Mesendoderm (in vitro differentiated cells): ENCODE results near the gene F10.

Experiments used
- DNase-seq: peaks from one replicate; pipeline ENCODE4 v3.0.0; 2013
- H2AK5ac ChIP-seq: 2 replicates; pipeline ENCODE4 v1.6.1; 2013; ENCODE audit warnings: low read length, inconsistent platforms
- H2BK120ac ChIP-seq: 2 replicates; pipeline ENCODE4 v1.6.1; 2013; ENCODE audit warnings: low read depth, mild to moderate bottlenecking, low read length, moderate library complexity, mixed read lengths
- H2BK15ac ChIP-seq: replicated peaks from 2 replicates; pipeline ENCODE4 v1.6.1; 2013; ENCODE audit warnings: low read depth, mild to moderate bottlenecking, moderate library complexity
- H2BK5ac ChIP-seq: 2 replicates; pipeline ENCODE4 v1.6.1; 2013; ENCODE audit warnings: low read length, inconsistent platforms
- H3K18ac ChIP-seq: 2 replicates; pipeline ENCODE4 v1.6.1; 2013; ENCODE audit warnings: mild to moderate bottlenecking, low read length, mixed read lengths
- H3K23ac ChIP-seq: one replicate; pipeline ENCODE4 v1.6.1; 2013; ENCODE audit warnings: low read length
- H3K27ac ChIP-seq: 2 replicates; pipeline ENCODE4 v1.5.1; 2013; ENCODE audit warnings: low read depth, mild to moderate bottlenecking, inconsistent platforms, low read length, moderate library complexity
- H3K27me3 ChIP-seq: 2 replicates; pipeline ENCODE4 v1.6.1; 2013; ENCODE audit warnings: low read length, control low read depth, mild to moderate bottlenecking, inconsistent platforms; ENCODE audit not compliant: insufficient read depth, poor library complexity
- H3K36me3 ChIP-seq: 2 replicates; pipeline ENCODE4 v1.6.1; 2013; ENCODE audit warnings: low read length, inconsistent platforms; ENCODE audit not compliant: control insufficient read depth, insufficient read depth
- H3K4ac ChIP-seq: one replicate; pipeline ENCODE4 v1.6.1; 2013; ENCODE audit warnings: low read depth, mild to moderate bottlenecking, low read length, moderate library complexity
- H3K4me1 ChIP-seq: 2 replicates; pipeline ENCODE4 v1.6.1; 2013; ENCODE audit warnings: low read depth, low read length, inconsistent platforms; ENCODE audit not compliant: control insufficient read depth
- H3K4me2 ChIP-seq: 2 replicates; pipeline ENCODE4 v1.6.1; 2013; ENCODE audit warnings: low read length
- H3K4me3 ChIP-seq: 2 replicates; pipeline ENCODE4 v1.5.1; 2013; ENCODE audit warnings: mild to moderate bottlenecking, low read length
- H3K56ac ChIP-seq: one replicate; pipeline ENCODE4 v1.6.1; 2013; ENCODE audit warnings: low read length
- H3K79me1 ChIP-seq: 2 replicates; pipeline ENCODE4 v1.6.1; 2013; ENCODE audit warnings: low read length, inconsistent platforms
- H3K79me2 ChIP-seq: 2 replicates; pipeline ENCODE4 v1.6.1; 2013; ENCODE audit warnings: mild to moderate bottlenecking, low read length; ENCODE audit not compliant: control insufficient read depth, insufficient read depth
- H3K9ac ChIP-seq: 2 replicates; pipeline ENCODE4 v1.6.1; 2013; ENCODE audit warnings: low read length, inconsistent platforms
- H4K5ac ChIP-seq: one replicate; pipeline ENCODE4 v1.6.1; 2013; ENCODE audit warnings: low read length
- H4K8ac ChIP-seq: one replicate; pipeline ENCODE4 v1.6.1; 2013; ENCODE audit warnings: low read depth, mild to moderate bottlenecking, control low read depth, low read length, moderate library complexity
- WGBS: extraction: QIAGEN DNeasy Blood & Tissue Kit; methylation state at CpG from one replicate; pipeline ENCODE4 v1.1.7; 2013; ENCODE audit warnings: low lambda C conversion rate, missing lambda C conversion rate; ENCODE audit not compliant: insufficient coverage; ENCODE audit errors: extremely low coverage; 5-methylcytosine and 5-hydroxymethylcytosine counted together

F10 gene

GRCh38 chr13:113162783-113163685 lies 40.4 kb downstream of the F10 start:
- no peak overlapping the region for H2BK15ac ChIP-seq
- no peak overlapping the region for H3K23ac ChIP-seq
- no peak overlapping the region for H4K8ac ChIP-seq
- no CpG with 5 or more reads among the region's 25 CpGs for WGBS
- H3K4ac ChIP-seq: no peak overlapping the region
- H3K79me2 ChIP-seq: no peaks in the 10 kb centered on the region
- no peaks in the 10 kb centered on the region for H3K79me1 ChIP-seq
- peaks cover 2% of the 10 kb centered on the region for H3K4me1 ChIP-seq
- H4K5ac ChIP-seq: no peak overlapping the region
- H2BK5ac ChIP-seq: no peak overlapping the region
- no peak overlapping the region for H3K27ac ChIP-seq
- H3K9ac ChIP-seq: no peak overlapping the region
- no peak overlapping the region for H3K4me2 ChIP-seq
- no peak overlapping the region for H3K56ac ChIP-seq
- no peaks in the 10 kb centered on the region for H3K36me3 ChIP-seq
- no peak for DNase-seq
- H3K18ac ChIP-seq: no peak overlapping the region
- no peak overlapping the region for H2BK120ac ChIP-seq
- no peak overlapping the region for H3K4me3 ChIP-seq
- no peaks in the 10 kb centered on the region for H3K27me3 ChIP-seq
- no peak overlapping the region for H2AK5ac ChIP-seq

GRCh38 chr13:113164492-113164891 lies 41.9 kb downstream of the F10 start:
- H3K36me3 ChIP-seq: peaks cover 2% of the 10 kb centered on the region
- H3K56ac ChIP-seq: no peak overlapping the region
- no peaks in the 10 kb centered on the region for H3K79me2 ChIP-seq
- H3K79me1 ChIP-seq: no peaks in the 10 kb centered on the region
- H3K18ac ChIP-seq: no peak overlapping the region
- H3K9ac ChIP-seq: no peak overlapping the region
- no peak overlapping the region for H3K4me3 ChIP-seq
- no peak overlapping the region for H4K8ac ChIP-seq
- H3K27ac ChIP-seq: no peak overlapping the region
- H3K4me1 ChIP-seq: peaks cover 2% of the 10 kb centered on the region
- no peak overlapping the region for H2BK120ac ChIP-seq
- no peak overlapping the region for H2AK5ac ChIP-seq
- no peak overlapping the region for H4K5ac ChIP-seq
- no peak overlapping the region for H2BK15ac ChIP-seq
- H3K4ac ChIP-seq: no peak overlapping the region
- no CpG with 5 or more reads among the region's 12 CpGs for WGBS
- no peak overlapping the region for H3K4me2 ChIP-seq
- H3K27me3 ChIP-seq: no peaks in the 10 kb centered on the region
- no peak overlapping the region for H3K23ac ChIP-seq
- H2BK5ac ChIP-seq: no peak overlapping the region
- DNase-seq: no peak

GRCh38 chr13:113166266-113166665 lies 43.7 kb downstream of the F10 start:
- Histone ChIP-seq H2AK5ac (no peak overlapping the region), H3K36me3 (peaks cover 2% of the 10 kb centered on the region), H3K79me2 (no peaks in the 10 kb centered on the region), H3K4me1 (peaks cover 4% of the 10 kb centered on the region), H3K56ac (no peak overlapping the region), H3K4me3 (no peak overlapping the region), H3K23ac (no peak overlapping the region), H2BK5ac (no peak overlapping the region), H3K9ac (no peak overlapping the region), H3K18ac (no peak overlapping the region), H2BK15ac (no peak overlapping the region), H3K27ac (no peak overlapping the region), H4K8ac (no peak overlapping the region), H3K79me1 (no peaks in the 10 kb centered on the region), H3K27me3 (no peaks in the 10 kb centered on the region), H4K5ac (no peak overlapping the region), H3K4me2 (no peak overlapping the region), H3K4ac (no peak overlapping the region), H2BK120ac (no peak overlapping the region)
- no CpG with 5 or more reads among the region's 10 CpGs for WGBS
- DNase-seq: no peak

DNA sequence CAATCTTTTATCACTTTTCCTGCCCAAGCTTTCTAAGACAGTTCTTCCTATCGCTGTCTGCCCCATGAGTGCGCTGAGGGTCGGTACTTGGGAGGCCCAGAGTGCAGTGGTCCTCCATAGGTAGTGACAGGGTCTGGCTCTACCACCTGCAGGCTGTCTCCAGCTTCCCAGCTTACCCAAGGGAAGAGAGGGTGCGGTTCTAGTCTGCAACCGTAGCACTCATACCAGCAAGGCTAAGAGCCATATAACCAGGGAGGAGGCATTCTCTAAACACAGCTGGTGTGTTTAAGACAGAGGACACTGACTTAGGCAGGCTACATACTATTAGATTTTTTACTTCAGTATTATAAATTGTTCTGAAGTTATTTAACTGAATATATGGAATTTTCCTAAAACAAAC lies 44.1 kb downstream of the F10 start:
- Histone ChIP-seq H2BK15ac (no peak overlapping the region), H2AK5ac (no peak overlapping the region), H2BK5ac (no peak overlapping the region), H4K8ac (no peak overlapping the region), H2BK120ac (no peak overlapping the region), H3K36me3 (peaks cover 5% of the 10 kb centered on the region), H3K4me2 (no peak overlapping the region), H3K4me3 (no peak overlapping the region), H3K27ac (no peak overlapping the region), H3K4ac (no peak overlapping the region), H3K79me2 (no peaks in the 10 kb centered on the region), H3K9ac (no peak overlapping the region), H3K56ac (no peak overlapping the region), H3K18ac (no peak overlapping the region), H3K27me3 (no peaks in the 10 kb centered on the region), H3K23ac (no peak overlapping the region), H3K79me1 (no peaks in the 10 kb centered on the region), H4K5ac (no peak overlapping the region), H3K4me1 (peaks cover 4% of the 10 kb centered on the region)
- no peak for DNase-seq
- WGBS: no CpG with 5 or more reads among the region's 5 CpGs

DNA sequence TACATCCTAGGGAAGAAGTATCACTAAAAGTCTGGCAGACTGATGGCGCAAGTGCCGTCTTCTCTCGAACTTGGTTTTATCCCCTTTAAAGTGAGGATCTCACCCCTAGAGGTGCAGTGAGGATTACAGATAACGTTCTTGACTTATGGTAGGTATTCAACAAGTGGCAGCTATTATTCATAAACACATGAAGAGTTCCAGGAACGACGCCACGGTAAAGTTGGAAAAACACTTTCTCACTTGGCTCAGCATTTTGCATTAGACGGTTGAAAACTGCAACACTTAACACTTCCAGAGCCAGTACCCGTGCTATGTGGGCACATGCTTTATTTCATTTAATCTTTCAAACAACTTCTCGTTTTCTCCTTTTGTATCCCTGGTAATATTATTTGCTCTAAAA lies 44.6 kb downstream of the F10 start:
- WGBS: no CpG with 5 or more reads among the region's 10 CpGs
- Histone ChIP-seq H3K79me2 (no peaks in the 10 kb centered on the region), H3K4me1 (peaks cover 4% of the 10 kb centered on the region), H3K4ac (no peak overlapping the region), H4K5ac (no peak overlapping the region), H2BK5ac (no peak overlapping the region), H3K23ac (no peak overlapping the region), H3K79me1 (no peaks in the 10 kb centered on the region), H3K9ac (no peak overlapping the region), H3K18ac (no peak overlapping the region), H3K36me3 (peaks cover 5% of the 10 kb centered on the region), H2BK15ac (no peak overlapping the region), H3K4me3 (no peak overlapping the region), H3K56ac (no peak overlapping the region), H3K27ac (no peak overlapping the region), H3K27me3 (no peaks in the 10 kb centered on the region), H2AK5ac (no peak overlapping the region), H3K4me2 (no peak overlapping the region), H2BK120ac (no peak overlapping the region), H4K8ac (no peak overlapping the region)
- no peak for DNase-seq

DNA sequence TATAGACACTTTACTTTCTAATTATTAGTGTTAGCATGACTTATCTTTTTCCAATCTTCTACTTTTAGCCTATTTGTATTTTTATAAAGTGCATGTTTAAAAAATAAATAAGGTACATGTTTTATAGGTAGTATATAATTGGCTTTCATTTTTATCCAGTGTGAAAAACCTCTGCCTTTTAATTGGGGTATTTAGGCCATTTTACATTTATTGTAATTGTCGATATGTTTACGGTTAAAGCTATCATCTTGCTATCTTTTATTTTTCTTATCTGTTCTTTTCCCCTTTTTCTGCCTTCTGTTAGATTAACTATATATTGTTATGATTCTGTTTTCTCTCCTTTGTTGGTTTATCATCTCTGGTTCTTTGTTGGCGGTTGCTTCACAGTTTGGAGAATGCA lies 45.0 kb downstream of the F10 start:
- no peak for DNase-seq
- H2BK15ac ChIP-seq: no peak overlapping the region
- H3K27me3 ChIP-seq: no peaks in the 10 kb centered on the region
- H2BK120ac ChIP-seq: no peak overlapping the region
- no peak overlapping the region for H2AK5ac ChIP-seq
- no peak overlapping the region for H3K56ac ChIP-seq
- peaks cover 5% of the 10 kb centered on the region for H3K36me3 ChIP-seq
- H3K79me1 ChIP-seq: no peaks in the 10 kb centered on the region
- peaks cover 4% of the 10 kb centered on the region for H3K4me1 ChIP-seq
- no peak overlapping the region for H3K4me3 ChIP-seq
- no peak overlapping the region for H4K8ac ChIP-seq
- no peak overlapping the region for H3K9ac ChIP-seq
- WGBS: no CpG with 5 or more reads among the region's 3 CpGs
- no peak overlapping the region for H3K27ac ChIP-seq
- no peak overlapping the region for H4K5ac ChIP-seq
- H3K18ac ChIP-seq: no peak overlapping the region
- no peak overlapping the region for H3K23ac ChIP-seq
- no peaks in the 10 kb centered on the region for H3K79me2 ChIP-seq
- H3K4me2 ChIP-seq: no peak overlapping the region
- no peak overlapping the region for H2BK5ac ChIP-seq
- no peak overlapping the region for H3K4ac ChIP-seq
